GM12872 (cell line): ENCODE measurements around the gene DPP8.

Experiments used
- CTCF ChIP-seq: IDR thresholded peaks from 3 replicates; pipeline ENCODE4 v1.5.1; 2011; ENCODE audit warnings: low read depth, mild to moderate bottlenecking, low read length, moderate library complexity; ENCODE audit not compliant: insufficient read depth

Gene DPP8

GRCh38 chr15:65421360-65422215, 95.9 kb downstream of the DPP8 start:
- no peak for TF ChIP-seq CTCF

DNA sequence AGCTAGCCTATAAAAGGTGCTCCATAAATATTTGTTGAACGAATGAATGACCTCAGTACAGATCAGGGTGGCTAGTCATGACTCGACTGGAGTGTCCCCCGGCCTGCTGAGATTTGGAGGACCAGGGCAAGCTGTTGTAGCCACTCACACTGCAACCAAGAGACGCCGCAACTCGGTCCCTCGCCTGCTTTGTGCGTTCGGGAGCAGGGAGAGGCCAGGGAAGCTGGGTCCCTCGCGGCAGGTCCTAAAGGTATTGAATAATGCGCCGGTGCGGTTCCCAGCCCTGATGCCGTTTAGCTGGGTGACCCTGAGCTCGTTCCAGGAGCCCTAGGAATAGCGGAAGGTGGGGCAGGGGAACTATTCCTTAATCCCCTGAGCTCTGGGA, 96.5 kb downstream of the DPP8 start:
- TF ChIP-seq CTCF: no peak

DNA sequence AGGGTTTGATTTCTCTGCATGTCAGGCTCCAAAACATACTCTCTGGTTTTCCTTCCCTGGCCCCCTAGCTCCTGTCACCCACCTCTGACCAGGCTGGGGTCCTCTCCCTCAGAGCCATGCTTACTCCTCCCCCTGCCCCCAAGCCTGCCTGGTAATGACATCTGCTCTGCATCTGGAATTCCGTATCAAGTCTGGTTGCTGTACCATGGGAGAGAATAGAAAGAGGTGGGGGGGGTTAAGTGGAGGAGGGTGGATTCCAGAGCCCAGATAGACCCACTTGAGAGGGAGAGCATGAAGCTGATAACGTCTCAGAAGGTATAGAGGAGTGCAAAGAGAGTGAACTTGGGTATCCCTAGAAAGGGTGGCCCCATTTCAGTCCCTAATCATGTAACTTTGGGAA, 98.9 kb downstream of the DPP8 start:
- TF ChIP-seq CTCF: no peak

DNA sequence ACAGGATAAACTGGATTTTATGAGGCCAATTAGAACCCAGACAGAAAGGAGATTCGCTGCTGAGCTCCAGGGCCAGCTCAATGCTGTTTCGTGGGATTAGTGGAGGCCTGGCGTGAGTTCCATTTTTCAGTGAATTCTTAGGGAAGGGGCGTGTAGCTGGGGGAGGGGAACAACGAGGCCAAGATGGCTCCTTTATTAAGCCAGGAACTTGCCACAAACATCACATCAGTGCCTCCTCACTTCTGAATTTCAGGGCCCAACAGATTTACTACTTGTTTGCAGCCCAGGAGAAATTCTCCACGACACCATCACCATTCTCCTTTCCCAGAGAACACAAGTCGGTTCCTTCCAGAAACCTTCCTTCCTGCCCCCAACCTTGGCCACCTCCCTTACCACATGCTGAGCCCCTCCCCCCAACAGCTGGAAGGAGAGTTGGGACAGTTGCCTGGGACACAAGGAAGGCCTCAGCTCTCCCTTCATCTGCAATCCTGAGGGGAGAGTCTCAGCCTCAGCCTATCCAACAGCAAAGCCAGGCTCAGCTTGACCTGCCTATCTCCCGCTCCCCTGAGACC, 100.6 kb downstream of the DPP8 start:
- no peak for TF ChIP-seq CTCF

DNA sequence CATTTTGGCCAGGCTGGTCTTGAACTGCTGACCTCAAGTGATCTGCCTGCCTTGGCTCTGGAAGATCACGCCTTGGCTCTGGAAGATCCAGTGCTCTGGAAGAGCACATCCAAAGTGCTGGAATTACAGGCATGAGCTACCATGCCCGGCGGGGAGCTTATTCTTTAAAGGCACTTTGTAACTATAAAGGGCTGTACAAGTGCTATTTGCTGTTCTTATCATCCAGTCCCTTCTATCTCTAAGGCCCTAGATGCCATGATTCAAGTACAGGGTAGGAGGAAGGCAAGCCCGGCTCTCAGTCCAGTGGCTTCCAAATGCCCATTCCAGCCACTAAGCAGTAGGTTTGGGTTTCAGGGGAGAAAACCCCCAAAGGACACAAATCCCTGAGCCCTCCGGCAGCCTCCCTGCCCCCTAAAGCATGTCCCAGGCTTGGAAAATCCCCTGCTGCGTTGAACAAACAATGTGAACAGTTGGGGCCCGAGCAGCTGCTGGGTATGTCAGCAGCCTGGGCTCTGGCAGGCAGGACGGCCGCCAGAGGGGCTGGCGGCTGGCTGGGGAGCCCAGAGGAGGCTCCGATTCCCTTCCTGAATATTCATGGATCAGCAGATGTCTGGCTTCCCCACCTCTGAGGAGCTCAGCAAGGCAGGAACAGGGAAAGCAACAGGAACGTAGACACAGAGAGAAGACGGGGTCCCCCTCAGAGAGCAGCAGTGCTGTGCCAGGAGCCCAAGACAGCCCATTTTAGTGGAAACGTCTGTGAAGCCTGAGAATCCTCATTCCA, 102.5 kb downstream of the DPP8 start:
- TF ChIP-seq CTCF: no peak

DNA sequence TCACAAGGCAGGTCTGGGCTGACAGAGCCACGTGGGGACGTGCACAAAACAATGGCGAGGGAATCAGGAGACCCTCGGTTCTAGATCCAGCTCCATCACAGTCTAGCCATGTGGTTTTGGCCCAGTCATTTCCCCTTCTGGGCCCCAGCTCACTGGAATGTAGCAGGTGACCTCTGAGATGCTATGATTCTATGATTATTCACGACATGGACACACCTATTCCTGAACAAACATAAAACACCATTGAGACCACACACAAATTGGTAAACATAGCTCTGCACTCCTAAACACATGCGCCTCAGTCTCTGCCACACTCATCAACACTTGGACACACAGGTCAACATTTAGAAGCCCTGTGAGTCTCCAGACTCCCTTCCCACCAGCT, 103.7 kb downstream of the DPP8 start:
- no peak for TF ChIP-seq CTCF

DNA sequence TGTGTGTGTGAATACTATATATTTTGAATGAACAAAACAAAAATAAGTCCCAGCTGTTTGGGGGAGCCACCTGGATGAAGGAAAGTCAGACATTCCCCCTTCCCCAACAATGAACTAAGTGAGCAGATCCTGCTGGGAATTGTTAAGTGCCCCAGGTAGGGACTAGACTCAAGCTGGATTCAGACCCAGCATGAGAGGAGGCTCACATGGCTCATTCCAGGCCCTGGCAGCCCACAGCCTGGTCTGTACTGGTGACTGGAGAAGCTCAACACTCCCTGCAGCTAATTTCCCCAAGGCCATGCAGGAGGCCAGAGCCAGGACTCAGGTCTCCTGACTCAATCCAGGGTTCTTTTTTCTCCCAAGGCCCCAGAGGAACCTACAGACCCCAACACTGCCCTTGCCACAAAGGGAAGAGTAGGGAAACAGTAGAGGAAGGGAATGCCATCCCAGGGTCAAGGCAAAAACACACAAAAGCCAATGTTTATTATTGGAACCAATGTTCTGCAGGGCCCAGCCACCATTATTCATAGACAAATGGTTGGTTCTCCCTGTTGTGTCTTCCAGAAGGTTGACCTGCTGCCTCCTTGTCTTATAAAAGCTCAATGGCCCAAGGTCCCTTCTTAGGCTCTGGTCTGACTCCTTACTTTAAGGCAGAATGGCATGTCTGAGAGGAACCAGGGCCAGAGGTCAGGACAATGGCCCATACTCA, 104.3 kb downstream of the DPP8 start:
- no peak for TF ChIP-seq CTCF
